Type B pancreatic cell (in vitro differentiated cells): ENCODE results near the gene MIOS. TPM values are rescaled to one million over a fixed set of nuclear protein-coding genes. Genes with fewer than 3 reads are reported as not detected.
"Not testable (repeated sequence)": the region's sequence is repeated elsewhere in the genome, so short reads cannot be mapped to it uniquely, and the experiment has no call there.

Experiments
- DNase-seq: peaks from one replicate; pipeline ENCODE4 v3.0.0; 2021; ENCODE audit warnings: mixed read lengths; ENCODE audit not compliant: unreplicated experiment; ENCODE audit errors: extremely low spot score
- H3K27ac Mint-ChIP-seq: 2 replicates; pipeline ENCODE4 v1.8.0; 2021; ENCODE audit warnings: mild to moderate bottlenecking, mixed read lengths
- H3K27me3 Mint-ChIP-seq: 2 replicates; pipeline ENCODE4 v1.8.0; 2021; ENCODE audit warnings: mixed read lengths
- H3K36me3 Mint-ChIP-seq: 2 replicates; pipeline ENCODE4 v1.8.0; 2021; ENCODE audit warnings: mixed read lengths
- H3K4me1 Mint-ChIP-seq: one replicate; pipeline ENCODE4 v1.8.0; 2021; ENCODE audit warnings: mixed read lengths; ENCODE audit not compliant: unreplicated experiment
- H3K4me3 Mint-ChIP-seq: 2 replicates; pipeline ENCODE4 v1.8.0; 2021; ENCODE audit warnings: mild to moderate bottlenecking, mixed read lengths
- H3K9me3 Mint-ChIP-seq: 2 replicates; pipeline ENCODE4 v1.8.0; 2021; ENCODE audit warnings: mixed read lengths
- total RNA-seq: library from RNA; stranded (reverse); gene quantifications from 2 replicates; pipeline ENCODE4 v1.2.1, GENCODE V29; 2021; ENCODE audit warnings: low replicate concordance
- TF ChIP-seq, protein P1 (sequence below): fragments of 200-600 bp; sonication (generic); conservative IDR thresholded peaks from 2 replicates; pipeline ENCODE4 v1.5.0; 2021; ENCODE audit warnings: antibody characterized with exemption, mild to moderate bottlenecking

Gene MIOS
- total RNA-seq, 1 donor from 2014 or later, result 43.6 TPM

DNA sequence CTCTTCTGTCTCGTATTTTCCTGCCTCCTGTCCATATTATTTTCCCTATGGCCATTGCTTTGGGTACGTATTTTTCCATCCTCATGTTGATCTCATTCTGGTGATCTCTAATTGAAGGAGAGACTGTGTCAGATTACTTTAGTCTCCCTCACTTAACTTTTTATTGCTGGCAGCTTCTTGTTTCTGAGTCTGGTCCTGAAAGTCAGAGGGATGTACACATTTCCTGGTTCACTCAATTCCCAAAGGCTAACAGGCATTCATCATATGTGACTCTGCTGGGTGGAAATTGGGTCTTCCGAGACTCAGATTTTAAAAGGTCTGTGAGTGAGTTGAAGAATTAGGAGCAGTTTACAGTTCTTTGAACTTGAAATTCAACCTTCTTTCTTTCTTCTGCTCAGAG is 84.8 kb downstream of the MIOS start:
- TF ChIP-seq, protein P1, sequence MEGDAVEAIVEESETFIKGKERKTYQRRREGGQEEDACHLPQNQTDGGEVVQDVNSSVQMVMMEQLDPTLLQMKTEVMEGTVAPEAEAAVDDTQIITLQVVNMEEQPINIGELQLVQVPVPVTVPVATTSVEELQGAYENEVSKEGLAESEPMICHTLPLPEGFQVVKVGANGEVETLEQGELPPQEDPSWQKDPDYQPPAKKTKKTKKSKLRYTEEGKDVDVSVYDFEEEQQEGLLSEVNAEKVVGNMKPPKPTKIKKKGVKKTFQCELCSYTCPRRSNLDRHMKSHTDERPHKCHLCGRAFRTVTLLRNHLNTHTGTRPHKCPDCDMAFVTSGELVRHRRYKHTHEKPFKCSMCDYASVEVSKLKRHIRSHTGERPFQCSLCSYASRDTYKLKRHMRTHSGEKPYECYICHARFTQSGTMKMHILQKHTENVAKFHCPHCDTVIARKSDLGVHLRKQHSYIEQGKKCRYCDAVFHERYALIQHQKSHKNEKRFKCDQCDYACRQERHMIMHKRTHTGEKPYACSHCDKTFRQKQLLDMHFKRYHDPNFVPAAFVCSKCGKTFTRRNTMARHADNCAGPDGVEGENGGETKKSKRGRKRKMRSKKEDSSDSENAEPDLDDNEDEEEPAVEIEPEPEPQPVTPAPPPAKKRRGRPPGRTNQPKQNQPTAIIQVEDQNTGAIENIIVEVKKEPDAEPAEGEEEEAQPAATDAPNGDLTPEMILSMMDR, result no peak
- H3K27me3 Mint-ChIP-seq, result no peaks in the 10 kb centered on the region
- peaks cover 4% of the 10 kb centered on the region for H3K36me3 Mint-ChIP-seq
- no peak overlapping the region for H3K4me3 Mint-ChIP-seq
- no peaks in the 10 kb centered on the region for H3K9me3 Mint-ChIP-seq
- no peak overlapping the region for H3K27ac Mint-ChIP-seq
- no peak for DNase-seq
- peaks cover 6% of the 10 kb centered on the region for H3K4me1 Mint-ChIP-seq

DNA sequence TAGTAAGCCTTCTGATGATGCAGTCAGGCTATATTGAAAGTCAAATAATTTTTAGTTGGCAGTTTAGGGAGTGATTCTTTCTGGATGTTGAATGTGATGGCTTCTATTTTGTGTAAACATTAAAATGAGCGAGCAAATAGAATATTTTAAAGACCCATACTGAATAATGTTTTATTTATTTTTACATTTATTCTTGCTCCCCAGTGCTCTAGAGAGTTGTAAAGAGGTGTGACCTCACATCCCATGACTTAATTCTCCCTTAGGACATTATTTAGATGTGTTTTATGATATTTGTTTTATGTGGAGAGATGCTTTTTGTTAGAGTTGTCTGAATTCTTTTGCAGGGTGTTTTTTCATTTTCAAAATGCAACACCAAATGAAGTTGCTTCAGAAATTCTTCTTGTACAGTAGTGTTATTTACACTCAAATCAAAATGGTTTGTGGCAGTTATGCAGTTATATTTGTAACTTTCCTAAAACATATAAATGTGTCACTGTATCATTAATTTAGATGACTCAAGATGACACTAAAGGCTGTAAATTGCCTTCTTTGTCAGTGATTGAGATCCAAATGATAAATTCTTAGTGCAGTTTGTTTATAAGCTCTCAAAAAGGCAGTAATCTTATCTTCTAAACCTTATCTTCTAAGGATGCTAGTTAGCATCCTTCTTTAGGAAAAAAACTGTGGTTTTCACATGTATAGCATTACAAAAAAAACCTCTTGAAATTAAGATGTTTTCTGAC is 86.3 kb downstream of the MIOS start:
- Mint-ChIP-seq H3K36me3 (peaks cover 12% of the 10 kb centered on the region), H3K27me3 (no peaks in the 10 kb centered on the region), H3K4me1 (peaks cover 6% of the 10 kb centered on the region), H3K27ac (no peak overlapping the region), H3K9me3 (peaks cover 10% of the 10 kb centered on the region), H3K4me3 (no peak overlapping the region)
- no peak for DNase-seq
- TF ChIP-seq, protein P1, result no peak

DNA sequence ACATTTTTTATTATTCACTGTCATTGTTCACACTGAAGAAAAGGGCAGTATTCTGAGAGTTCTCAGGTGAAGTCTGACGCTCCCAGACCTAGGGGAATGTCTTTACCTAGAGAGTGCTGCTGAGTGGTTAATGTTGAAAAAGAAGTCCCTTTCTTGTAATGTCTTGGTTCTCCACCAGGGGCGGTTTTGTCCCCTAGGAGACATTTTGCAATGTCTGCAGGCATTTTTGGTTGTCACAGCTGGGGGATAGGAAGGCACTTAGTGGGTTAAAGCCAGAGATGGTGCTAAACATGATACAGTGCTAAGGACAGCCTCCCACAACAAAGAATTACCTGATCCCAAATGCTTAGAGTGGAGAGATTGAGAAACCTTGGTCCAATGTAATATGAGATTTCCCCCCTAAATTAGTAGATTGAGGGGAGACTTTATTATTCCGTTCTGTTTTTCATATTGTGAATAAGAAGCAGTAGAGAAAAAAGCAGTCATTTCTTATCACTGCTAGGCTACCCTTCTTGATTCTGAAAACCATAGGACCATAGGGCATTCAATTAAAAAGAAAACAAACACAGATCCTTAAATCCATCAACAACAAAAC is 87.0 kb downstream of the MIOS start:
- no peaks in the 10 kb centered on the region for H3K27me3 Mint-ChIP-seq
- no peak for DNase-seq

DNA sequence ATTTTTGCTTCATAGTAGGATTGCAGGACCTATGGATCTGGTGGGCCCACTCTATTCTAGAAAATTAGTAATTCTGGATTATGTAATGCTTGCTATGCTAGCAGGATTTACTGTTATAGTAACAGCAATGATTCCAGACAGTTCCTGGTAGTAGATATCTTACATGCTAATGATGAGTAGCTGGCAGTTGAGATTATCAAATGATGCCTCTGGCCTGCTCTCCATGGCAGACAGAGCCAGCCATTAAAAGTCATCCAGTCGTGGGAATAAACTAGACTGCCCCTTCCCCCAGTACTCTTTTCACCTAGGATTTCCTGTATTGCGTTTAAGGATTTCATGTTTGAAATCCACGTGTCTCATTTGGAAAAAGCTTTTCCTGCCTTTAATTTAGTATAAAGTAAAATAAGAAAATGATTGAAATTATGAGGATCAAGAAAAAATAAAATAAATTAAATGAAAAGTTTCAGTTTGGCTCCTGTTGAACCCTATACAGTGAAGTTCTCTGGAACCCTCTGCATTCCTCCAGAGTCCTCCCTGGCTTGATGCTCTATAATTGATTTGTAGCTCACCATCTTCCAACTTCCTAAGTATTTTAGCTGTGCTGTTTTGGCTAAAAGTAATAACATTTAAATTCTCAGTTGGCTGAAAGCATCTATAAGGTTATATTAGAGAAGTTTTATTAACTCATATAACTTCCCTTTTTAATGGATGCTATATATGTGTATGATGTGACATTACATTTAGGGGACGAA is 88.5 kb downstream of the MIOS start:
- no peak overlapping the region for H3K4me3 Mint-ChIP-seq
- peaks cover 16% of the 10 kb centered on the region for H3K36me3 Mint-ChIP-seq
- no peak overlapping the region for H3K27ac Mint-ChIP-seq
- H3K27me3 Mint-ChIP-seq, result no peaks in the 10 kb centered on the region
- peaks cover 6% of the 10 kb centered on the region for H3K4me1 Mint-ChIP-seq
- peaks cover 10% of the 10 kb centered on the region for H3K9me3 Mint-ChIP-seq
- no peak for DNase-seq
- TF ChIP-seq, protein P1, result no peak

More for the DNA sequence above, 87.0 kb downstream of the MIOS start:
- Mint-ChIP-seq H3K4me1 (peaks cover 6% of the 10 kb centered on the region), H3K36me3 (peaks cover 16% of the 10 kb centered on the region), H3K27ac (no peak overlapping the region), H3K4me3 (no peak overlapping the region), H3K9me3 (peaks cover 10% of the 10 kb centered on the region)
- TF ChIP-seq, protein P1, result peak; percentile 75

DNA sequence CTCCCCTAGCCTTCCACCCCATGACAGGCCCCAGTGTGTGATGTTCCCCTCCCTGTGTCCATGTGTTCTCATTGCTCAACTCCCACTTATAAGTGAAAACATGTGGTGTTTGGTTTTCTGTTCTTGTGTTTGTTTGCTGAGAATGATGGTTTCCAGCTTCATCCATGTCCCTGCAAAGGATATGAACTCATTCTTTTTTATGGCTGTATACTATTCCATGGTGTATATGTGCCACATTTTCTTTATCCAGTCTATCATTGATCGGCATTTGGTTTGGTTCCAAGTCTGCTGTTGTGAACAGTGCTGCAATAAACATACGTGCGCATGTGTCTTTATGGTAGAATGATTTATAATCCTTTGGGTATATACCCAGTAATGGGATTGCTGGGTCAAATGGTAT is 89.8 kb downstream of the MIOS start:
- not testable (repeated sequence) for H3K4me1 Mint-ChIP-seq, H3K27ac Mint-ChIP-seq, H3K4me3 Mint-ChIP-seq, DNase-seq, H3K27me3 Mint-ChIP-seq
- peaks cover 16% of the 10 kb centered on the region for H3K36me3 Mint-ChIP-seq
- peaks cover 15% of the 10 kb centered on the region for H3K9me3 Mint-ChIP-seq

Other genes with a start within 250 kb of the MIOS start
- gene COL28A1, start 31.0 kb upstream of the MIOS start, total RNA-seq, result 0.76 and 3.3 TPM in 2 replicates
- 9.0 and 10.5 TPM in 2 replicates for gene UMAD1, start 73.9 kb downstream of the MIOS start, total RNA-seq
- 27.3 and 42.3 TPM in 2 replicates for gene RPA3, start 151.7 kb downstream of the MIOS start, total RNA-seq